Activated CD8-positive, alpha-beta memory T cell treated with anti-CD3 and anti-CD28 coated beads, Interleukin-2, amount 50 U/mL, for 48 hours (primary cell): Measurements from ENCODE around the gene DOCK11.
A peak's percentile ranks its signal among the peaks of the same experiment; 100 is the strongest.

Experiments used
- DNase-seq: peaks from one replicate; pipeline ENCODE4 v3.0.0-alpha.2; 2020

Gene DOCK11

DNA sequence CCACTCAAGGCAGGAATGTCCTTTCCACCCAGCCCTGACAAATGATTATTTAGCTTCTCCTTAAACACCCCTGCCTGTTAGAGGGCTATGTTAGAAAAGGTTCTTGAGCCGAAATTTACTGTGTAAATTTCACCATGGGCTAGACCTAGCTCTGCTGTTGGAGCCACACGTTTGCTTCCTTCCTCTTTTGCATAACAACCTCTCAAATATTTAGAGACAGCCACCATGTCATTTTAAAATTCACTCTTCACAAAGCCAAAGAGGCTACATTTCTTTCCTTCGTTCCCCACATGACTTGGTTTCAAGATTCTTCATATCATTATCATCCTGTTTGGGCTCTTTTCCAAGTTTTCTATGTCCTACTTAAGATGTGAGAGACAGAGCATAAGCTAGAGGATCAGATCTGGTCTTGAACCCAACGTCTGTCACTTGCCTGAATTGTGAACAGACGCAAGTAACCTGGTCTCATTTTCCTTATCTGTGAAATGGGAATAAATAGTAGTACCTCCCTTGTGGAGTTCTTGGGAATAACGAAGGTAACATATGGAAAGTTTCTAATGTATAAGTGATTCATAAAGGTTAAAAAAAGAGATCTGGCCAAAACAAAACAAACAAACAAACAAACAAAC lies 6.7 kb downstream of the DOCK11 start:
- DNase-seq, result no peak

DNA sequence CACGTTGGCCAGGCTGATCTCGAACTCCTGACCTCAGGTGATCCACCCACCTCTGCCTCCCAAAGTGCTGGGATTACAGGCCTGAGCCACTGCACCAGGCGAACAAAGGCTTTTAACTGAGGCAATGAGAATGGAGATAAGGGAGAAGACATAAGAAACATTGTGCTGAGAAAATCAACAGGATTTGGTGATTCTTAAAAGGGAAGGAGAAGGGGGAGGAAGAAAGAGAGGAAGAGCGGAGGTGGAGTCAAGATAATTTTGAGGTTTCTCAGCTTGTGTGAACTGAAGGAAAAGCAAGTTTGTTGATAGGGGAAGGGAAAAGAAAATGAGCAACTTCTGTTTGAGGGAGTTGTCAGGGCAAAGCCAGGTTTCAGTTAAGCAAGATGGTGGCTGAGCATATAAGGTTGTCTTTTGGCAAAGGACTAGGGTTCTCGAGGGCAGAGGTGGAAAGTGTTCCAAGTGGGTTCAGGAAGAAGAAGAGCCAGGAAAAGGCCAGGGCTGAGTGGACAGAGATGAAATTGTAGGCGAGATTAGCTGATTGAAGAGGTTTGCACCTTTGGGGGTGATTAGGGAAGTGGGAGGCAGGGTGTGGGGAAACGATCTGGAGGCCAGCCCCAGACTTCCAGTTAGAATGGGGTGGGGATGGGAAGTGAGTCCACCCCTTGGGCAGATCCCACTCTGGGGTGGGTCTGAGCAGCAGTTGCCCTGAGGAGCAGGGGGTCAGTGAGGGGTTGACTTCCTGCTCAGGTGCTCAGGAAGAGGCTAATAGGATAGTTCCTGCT lies 7.8 kb downstream of the DOCK11 start:
- no peak for DNase-seq

DNA sequence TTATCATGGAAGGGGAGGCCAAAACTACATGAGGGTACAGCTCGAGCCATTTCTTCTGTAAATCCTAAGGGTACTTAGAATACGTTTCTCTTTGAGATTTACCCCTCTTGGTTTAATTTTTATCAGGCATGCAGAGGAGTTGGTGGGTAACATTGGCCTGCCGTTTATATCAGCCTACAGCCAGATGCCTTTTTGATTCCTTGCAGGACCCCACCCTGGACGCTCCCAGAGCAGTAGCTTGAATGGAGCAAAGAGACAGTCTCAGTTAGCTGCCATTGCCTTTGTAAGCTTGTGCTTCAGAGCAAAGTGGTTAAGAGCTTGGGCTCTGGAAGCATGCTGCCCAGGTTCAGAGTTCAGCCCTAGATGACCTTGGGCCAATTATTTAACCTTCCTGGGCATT lies 9.0 kb downstream of the DOCK11 start:
- DNase-seq, result no peak

DNA sequence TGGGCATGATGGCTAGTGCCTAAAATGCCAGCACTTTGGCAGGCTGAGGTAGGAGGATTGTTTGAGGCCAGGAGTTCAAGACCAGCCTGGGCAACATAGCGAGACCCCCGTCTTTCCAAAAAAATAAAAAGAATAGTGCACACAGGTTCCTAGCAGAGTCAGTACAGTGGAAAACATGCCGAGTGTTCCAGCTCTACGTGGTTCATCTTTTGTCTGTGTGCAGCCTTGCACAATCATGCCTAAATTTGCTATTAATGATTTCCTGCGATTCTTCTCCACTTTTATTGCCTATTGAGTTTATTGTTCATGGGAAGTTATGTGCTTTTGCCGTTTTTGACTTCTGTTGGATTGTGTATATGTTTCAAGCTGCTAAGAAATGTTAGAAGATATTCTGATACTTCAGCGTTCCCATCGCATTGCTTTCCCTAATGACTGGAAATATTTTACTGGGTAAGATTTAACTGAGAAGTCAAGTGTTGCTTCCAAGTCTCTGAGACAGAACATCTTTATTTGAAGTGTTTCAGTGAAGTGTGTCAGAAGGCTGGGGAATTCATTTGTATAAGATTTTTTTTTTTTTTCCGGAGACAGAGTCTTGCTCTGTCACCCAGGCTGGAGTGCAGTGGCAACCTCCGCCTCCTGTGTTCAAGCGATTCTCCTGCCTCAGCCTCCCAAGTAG lies 11.3 kb downstream of the DOCK11 start:
- no peak for DNase-seq

DNA sequence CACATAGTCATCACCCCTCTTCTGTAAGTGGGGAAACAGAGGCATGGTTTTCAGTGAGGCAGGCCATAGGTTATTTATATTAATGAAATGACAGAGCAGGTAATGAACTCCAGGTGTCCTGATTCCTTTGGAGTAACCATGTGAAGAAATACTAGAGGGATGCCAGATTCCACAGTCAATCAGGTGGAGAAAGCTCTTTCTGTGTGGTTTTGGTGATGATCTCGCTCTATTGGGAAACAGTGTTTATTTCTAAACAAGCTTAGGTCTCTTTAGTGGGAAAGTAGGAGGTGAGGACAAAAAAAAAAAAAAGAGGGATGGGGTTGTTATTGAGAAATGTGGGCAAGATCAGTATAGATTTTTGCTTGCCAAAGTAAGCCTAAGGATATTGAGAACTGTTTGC lies 12.2 kb downstream of the DOCK11 start:
- no peak for DNase-seq

DNA sequence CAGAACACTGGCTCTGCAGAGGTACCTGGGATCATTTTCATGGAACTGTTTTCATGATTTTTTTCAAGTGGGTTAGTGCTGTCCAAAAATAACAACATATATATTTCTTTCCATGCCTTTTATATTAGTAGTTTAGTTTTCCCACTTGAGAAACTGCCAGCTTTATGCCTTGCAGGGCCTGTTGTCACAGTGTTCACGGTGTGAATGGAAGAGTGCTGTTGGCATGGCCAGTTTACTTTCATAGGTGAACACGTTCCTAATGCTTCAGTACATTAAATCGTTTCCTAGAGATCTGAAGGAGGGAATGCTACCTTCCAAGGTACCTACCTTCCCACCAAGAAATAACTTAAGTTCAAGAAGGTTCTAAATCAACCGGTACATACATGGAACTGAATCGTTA lies 12.6 kb downstream of the DOCK11 start:
- DNase-seq, result no peak

DNA sequence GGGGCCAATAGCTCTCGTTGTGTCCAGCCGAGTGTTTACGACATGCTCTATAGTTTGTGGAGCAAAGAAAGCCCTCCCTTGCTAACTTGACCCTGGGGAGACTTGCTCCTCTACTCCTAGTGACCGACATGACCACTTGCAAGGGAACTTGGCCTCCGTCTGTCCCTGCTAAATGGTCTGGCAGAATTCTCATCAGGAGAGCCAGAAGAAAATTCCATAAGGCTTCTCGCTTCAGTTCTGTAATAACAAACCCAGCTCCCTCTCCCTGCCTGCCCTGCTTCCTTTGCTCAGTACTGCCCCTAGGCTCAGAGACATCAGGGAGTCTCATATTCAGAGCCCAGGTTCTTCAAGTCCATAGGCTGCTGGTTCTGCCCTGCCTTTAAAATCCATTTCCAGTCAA lies 13.0 kb downstream of the DOCK11 start:
- no peak for DNase-seq

DNA sequence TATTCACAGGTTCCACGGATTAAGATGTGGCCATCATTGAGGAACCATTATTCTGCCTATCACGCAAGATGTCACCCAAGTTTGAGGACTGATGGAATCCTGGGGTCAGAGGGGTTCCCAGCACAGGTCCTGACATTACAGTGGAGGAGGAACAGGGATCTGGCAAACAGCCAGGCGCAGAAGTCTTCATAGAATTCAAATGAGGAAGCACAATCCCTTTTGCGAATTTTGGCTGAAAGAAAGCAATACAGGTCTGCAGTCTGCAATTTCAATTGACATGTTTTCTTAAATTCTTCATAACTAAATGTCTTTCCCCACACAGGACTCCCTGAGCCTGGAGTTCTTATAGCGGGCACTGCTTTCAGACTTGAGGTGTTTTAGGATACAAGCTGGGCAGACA lies 14.5 kb downstream of the DOCK11 start:
- no peak for DNase-seq

DNA sequence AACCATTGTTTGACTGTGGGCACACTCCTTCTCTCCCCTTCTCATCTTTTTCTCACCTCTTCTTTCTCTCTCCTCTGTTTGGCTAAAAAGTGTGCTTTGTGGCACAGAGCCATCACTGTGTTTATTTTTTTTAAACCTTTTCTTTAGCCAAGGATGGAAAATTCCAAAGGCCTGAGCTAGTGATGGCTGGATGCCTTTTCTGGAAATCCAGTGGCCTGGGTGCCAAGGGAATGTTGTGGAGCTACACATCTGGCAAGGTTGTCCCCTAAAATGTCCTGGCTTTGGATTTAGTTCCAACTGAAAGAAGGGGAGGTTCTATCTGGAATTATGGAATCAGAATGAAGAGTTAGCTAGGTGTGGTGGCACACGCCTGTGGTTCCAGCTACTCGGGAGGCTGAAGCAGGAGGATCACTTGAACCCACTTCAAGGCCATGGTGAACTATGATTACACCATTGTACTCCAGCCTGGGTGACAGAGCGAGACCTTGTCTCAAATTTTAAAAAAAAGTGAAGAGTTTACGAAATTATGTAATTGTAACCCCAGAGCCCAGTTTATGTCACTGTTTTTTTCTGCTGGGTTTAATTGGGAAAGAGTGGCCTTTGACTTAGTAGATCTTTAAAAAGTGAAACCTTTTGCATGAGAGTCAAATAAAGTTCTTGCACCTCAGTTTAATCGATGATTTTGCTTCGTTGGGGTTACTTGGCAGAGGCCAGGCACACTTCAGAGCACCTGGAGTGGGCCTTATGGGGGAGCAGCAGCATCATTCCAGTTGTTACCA lies 17.7 kb downstream of the DOCK11 start:
- DNase-seq, result no peak

DNA sequence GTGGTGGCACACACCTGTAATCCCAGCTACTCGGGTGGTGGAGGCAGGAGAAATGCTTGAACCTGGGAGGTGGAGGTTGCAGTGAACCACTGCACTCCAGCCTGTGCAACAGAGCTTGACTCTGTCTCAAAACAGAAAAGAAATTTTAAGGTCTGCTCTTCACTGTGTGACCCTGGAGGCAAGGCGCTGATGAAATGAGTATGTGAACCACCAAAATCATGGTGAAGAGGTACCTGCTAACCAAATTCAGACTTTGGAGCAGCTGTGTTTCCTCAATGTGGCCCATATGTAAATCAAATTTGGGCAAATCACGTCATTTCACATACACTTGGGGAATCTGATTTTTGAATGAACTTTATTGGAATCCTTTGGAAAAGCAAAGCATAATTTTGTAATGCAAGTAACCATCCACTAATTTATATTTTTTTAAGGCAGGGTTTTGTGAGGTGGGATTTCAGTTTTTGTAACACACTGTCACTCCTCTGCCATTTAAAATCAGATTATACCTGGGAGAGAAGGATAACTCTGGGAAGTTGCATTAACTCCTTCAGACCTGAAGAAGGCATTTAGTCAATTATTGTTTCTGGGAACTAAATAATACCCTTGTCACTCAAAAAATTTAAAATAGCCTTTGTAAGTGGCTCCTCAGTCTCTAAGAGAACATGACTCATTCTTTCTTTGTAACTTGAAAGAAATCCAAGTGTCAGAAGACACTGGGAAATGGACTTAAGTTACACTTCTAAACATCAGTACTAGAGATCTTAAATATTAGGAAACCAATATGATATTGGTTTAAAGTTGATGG lies 24.0 kb downstream of the DOCK11 start:
- DNase-seq, result no peak

DNA sequence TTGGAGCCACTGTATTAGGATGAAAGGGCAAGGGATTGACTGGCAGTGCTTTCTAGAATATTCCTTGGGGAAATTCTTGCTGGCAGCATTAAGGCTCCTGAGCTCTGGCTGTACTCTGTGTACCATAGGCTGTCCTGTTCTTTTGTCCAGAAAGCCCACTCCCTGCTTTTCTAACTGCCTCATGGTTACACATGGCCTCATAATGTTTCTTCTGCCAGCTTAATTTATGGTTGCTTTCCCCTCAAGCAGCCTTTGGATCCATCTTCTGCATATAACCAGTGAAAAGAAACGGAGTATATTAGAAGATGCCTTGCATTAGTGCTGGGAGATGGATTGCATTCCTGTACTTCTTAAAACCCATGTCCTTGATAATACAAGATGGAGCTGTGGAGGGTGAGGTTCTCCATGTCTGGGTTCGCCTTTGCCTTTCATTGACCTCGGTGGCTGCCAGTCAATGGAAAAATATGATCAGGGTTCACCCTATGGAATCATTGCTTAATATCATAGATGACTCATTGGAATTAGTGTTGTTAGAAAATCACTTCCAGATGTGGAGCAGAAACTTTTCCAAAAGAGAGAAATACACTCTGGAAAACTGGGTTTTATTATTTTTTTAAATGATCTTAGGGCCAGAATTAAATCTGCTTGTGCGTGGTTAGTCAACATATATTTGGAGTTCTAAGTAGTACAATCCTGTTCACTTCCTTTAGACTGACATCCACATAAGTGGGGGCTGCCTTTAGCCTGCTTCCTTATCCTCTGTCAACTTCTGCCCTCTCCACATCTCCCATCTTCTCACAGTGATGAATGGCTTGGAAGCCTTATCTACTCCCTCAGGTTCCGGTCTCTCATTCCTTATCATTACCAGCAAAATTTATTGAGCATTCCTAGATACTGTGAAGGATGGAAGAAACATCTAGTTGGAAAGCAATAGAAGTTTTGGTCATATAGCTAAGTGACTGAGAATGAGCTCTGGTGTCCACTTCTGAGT lies 24.9 kb downstream of the DOCK11 start:
- no peak for DNase-seq

DNA sequence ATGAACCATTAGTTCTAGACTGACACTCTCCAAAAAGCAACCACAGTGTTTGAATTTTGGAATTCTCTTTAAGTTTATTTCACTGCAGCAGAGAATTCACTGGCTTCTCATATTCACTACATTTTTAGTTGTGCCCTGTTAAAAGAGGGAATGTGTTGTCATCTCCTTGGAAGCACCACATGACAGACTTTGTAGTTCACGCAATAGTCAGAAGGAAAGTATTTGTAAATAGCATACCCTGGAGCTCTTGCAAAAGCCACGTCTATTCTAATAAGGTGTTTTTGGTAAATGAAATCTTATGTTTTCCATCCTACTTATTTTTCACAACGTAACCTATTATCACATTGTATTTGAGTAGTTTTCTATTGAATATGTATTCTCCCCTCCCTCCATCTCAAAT lies 25.8 kb downstream of the DOCK11 start:
- no peak for DNase-seq

DNA sequence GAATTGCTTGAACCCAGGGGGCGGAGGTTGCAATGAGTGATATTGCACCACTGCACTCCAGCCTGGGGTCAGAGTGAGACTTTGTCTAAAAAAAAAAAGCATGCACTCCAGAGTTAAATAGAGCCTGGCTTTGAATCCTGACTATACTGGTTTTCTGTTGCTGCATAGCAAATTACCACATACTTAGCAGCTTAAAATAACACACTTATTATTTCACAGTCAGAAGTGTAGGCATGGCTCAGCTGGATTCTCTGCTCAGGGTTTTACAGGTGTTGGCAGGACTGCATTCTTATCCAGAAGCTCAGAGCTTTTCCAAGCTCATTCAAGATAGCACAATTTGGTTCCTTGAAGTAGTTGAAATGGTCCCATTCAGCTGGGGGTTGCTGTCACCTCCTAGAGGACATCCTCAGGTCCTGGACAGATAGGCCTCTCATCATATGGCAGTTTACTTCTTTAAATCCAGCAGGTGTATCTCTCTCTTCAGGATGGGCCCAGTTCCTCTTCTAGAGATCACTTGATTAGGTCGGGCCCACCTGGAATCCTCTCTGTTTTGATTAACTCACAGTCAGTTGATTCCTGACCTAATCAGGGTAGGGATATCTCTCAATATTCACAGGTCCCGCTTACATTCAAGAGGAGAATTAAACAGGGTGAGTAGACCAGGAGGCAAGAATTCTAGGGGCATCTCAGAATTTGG lies 26.8 kb downstream of the DOCK11 start:
- DNase-seq, result no peak

DNA sequence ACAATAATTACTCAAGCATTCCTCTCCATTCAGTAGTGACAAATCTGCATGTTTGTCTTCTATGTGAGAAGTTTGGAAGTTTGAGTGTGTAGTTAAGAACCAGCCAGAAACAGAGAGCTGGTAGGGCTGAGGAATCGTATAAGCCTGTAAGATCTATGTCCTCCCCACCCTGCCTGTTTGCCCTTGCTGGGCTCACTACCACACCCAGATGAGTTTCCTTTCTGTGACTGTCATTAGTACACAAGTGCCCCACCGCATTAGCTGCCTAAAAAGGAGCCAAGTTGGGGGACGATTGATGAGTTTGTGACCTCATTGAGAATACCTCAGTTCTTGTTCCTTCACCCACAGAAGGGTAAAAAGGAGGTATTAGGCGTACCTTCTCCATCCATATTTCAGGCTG lies 28.3 kb downstream of the DOCK11 start:
- DNase-seq, result no peak

DNA sequence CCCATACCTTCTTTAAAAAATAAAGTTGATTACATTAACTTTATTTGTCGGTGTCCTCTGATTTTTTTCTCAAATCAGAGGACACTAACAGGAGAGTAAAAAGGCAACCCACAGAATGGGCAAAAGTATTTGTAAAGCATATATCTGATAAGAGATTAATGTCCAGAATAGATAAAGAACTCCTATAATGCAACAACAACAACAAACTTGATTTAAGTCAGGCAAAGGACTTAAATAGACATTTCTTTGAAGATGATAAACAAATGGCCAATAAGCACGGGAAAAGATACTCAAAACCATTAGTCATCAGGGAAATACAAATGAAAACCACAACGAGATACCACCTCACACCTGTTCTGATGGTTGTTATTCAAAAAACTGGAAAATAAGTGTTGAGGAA lies 28.7 kb downstream of the DOCK11 start:
- DNase-seq, result no peak

DNA sequence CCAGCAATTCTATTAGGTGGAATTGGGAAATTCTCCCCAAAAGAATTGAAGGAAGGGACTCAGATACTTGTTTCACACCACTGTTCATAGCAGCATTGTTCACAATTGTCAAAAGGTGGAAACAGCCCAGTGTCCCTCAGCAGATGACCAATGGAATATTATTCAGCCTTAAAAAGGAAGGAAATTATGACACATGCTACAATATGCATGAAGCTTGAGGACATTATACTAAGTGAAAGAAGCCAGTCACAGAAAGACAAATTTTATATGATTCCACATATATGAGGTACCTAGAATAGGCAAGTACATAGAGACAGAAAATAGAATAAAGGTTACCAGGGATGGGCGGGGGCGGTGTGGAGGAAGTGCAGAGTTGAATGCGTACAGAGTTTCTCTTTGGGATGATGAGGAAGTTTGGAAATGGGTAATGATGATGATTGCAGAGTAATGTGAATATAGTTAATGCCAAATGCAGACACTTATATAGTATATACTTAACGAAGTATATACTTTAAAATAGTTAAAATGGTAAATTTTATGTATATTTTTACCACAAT lies 29.6 kb downstream of the DOCK11 start:
- DNase-seq, result no peak

DNA sequence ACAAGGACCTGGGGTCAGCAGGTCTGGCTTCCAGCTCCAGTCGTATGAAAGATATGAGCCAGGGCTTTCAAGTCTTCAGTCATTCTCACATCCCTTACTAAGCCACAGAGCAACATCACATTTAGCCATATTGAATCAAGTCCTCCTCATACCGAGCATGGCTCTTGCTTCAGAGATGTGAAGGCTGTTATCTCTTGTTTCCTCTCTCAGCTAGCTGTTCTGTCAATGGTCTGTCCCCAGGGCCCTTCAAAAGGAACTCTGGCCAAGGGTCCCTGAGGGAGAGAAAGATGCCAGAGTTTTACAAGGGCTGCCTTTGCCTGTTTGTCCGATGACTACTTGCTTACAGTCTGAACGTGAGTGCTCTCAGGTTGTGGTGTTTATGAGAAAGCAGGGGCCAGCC lies 30.5 kb downstream of the DOCK11 start:
- no peak for DNase-seq

DNA sequence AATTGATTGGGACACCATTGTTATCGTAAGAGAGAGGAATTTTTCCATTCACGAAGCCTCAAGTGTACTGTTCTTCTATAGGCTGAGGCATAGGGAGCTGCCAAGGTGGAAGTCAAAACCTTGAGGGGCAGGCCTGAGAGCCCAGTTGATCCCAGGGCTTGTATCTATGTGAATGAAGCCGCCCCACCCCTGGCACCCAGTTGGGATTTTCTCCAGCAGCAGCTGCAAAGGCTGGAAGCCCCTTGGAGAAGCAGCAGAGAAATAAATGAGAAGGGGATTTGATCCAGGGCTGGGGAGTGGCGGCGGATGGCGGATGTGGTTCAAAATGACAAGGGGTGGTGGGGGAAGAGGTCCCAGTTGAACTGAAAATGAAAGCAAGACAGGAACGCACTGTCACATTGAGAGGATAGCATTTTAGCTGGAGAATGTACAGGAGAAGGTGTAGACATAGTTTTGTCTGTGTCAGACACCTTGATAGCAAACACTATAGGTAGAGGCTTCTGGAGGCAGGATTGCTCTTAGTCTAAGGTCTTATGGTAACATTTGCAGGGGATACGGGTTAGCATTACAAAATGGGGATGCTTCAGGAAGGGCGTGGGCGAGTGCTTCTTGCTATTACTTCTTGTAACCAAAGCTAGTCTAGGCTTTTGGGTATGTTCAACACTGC lies 32.6 kb downstream of the DOCK11 start:
- peak; percentile 65 for DNase-seq

DNA sequence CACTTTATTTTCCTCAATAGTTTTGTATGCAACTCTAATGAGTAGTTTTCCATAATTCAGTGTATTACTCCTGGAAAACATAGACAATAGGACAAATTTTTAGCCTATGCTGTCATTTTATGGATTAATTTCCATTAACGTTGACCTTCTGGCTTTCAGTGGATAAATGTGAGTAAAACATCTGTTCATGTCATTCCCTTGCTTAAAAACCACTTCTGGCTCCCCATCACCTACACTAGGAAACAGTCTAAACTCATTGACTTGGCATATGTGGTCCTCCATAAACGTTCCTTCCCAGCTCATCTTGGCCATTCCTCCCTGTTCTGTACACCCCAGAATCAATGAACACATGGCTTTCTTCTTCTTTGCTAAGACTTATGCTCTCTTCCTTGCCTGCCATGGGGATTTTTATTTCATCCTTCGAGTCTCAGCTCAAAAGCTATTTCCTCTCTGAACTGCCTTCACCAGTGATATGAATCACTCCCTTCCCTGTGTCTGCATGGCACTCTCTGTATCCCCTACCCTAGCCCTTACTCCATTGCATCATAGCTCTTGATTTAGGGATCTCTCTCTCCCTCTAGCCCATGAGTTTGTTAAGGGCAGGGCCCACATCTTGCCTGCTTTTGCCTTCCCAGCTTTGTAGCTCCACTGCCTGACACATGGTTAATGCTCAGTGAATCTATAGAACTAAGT lies 34.8 kb downstream of the DOCK11 start:
- DNase-seq, result no peak
